Astrocyte of the hippocampus (primary cell): Measurements from ENCODE around the gene SEC22A.
A peak's percentile ranks its signal among the peaks of the same experiment; 100 is the strongest.

Experiments
- DNase-seq: peaks from one replicate; pipeline ENCODE4 v3.0.0; 2011; ENCODE audit warnings: low read depth, low spot score

The SEC22A gene

GRCh38 chr3:123303976-123304560 is 102.3 kb downstream of the SEC22A start:
- no peak for DNase-seq

- no peak for DNase-seq
Observed at GRCh38 chr3:123305192-123305591, 103.4 kb downstream of the SEC22A start.

GRCh38 chr3:123307064-123307463 is 105.3 kb downstream of the SEC22A start:
- DNase-seq = no peak

GRCh38 chr3:123310186-123310585 is 108.4 kb downstream of the SEC22A start:
- no peak for DNase-seq

- peak; percentile 17 for DNase-seq
Observed at GRCh38 chr3:123310741-123311140, 109.0 kb downstream of the SEC22A start.

GRCh38 chr3:123311201-123311600 is 109.5 kb downstream of the SEC22A start:
- no peak for DNase-seq

- DNase-seq = no peak
Observed at GRCh38 chr3:123312331-123313265, 110.9 kb downstream of the SEC22A start.

GRCh38 chr3:123313889-123314288 is 112.1 kb downstream of the SEC22A start:
- no peak for DNase-seq

GRCh38 chr3:123314359-123315270 is 112.9 kb downstream of the SEC22A start:
- no peak for DNase-seq

- no peak for DNase-seq
Observed at GRCh38 chr3:123315271-123315595, 113.5 kb downstream of the SEC22A start.

- DNase-seq = no peak
Observed at GRCh38 chr3:123317716-123318115, 116.0 kb downstream of the SEC22A start.

GRCh38 chr3:123318374-123318773 is 116.6 kb downstream of the SEC22A start:
- no peak for DNase-seq

- no peak for DNase-seq
Observed at GRCh38 chr3:123319760-123320159, 118.0 kb downstream of the SEC22A start.

GRCh38 chr3:123320221-123320620 is 118.5 kb downstream of the SEC22A start:
- no peak for DNase-seq

- no peak for DNase-seq
Observed at GRCh38 chr3:123321806-123322205, 120.1 kb downstream of the SEC22A start.

GRCh38 chr3:123322866-123323265 is 121.1 kb downstream of the SEC22A start:
- DNase-seq = no peak
